Endothelial cell of umbilical vein (primary cell): ENCODE measurements around the gene PARD6G. TPM values are rescaled to one million over a fixed set of nuclear protein-coding genes. Genes with fewer than 3 reads are reported as not detected.
A peak's percentile ranks its signal among the peaks of the same experiment; 100 is the strongest.

Experiments used
- BruUV-seq: library from RNA; stranded (reverse); fragments of 400-500 nt; replicated peaks from 2 replicates; lab custom pipeline; 2021; lab: Mats Ljungman, UMichigan
- CTCF ChIA-PET: fragments of 300-600, 350-600 bp; sonication (Branson Sonifier 250); formaldehyde crosslinking; loops from one replicate; lab custom pipeline; 2021; ENCODE audit warnings: antibody characterized with exemption, inconsistent platforms; lab: Charles Lee
- POLR2A ChIA-PET: fragments of 300-600, 350-600 bp; sonication (Branson Sonifier 250); formaldehyde crosslinking; loops from one replicate; lab custom pipeline; 2021; ENCODE audit warnings: antibody characterized with exemption, inconsistent platforms; lab: Charles Lee
- DNase-seq: peaks from one replicate; pipeline ENCODE4 v3.0.0-alpha.2; 2011; ENCODE audit warnings: low read depth, low spot score
- FAIRE-seq: peaks from 2 replicates; lab custom pipeline; 2011; peaks lifted over from hg19 to GRCh38; lab: Jason Lieb, UNC
- H2AFZ ChIP-seq: 2 replicates; pipeline ENCODE4 v1.6.0; 2012; ENCODE audit warnings: low read depth, low read length, control low read depth, inconsistent platforms
- H3K27ac ChIP-seq: 2 replicates; pipeline ENCODE4 v1.5.1; 2011; ENCODE audit warnings: low read depth, mild to moderate bottlenecking, control low read depth, low read length, moderate library complexity; ENCODE audit not compliant: insufficient read depth
- H3K27me3 ChIP-seq, 2 experiments: 2 replicates each; pipeline versions ENCODE4 v1.6.0 to v1.6.1; 2011; ENCODE audit warnings: low read length in 2 of 2, mixed read lengths in 1 of 2; ENCODE audit not compliant: control insufficient read depth in 2 of 2, insufficient read depth in 2 of 2
- H3K36me3 ChIP-seq, 2 experiments: 2 replicates in 1 of 2; 3 replicates in 1 of 2; pipeline ENCODE4 v1.5.1; 2011; ENCODE audit warnings: low read length in 2 of 2, mild to moderate bottlenecking in 1 of 2, moderate library complexity in 1 of 2; ENCODE audit not compliant: control insufficient read depth in 2 of 2, insufficient read depth in 2 of 2; ENCODE audit errors: extremely low read depth in 1 of 2
- H3K4me1 ChIP-seq: 3 replicates; pipeline ENCODE4 v1.5.1; 2011; ENCODE audit warnings: mild to moderate bottlenecking, low read length; ENCODE audit not compliant: control insufficient read depth, insufficient read depth; ENCODE audit errors: extremely low read depth
- H3K4me2 ChIP-seq: 2 replicates; pipeline ENCODE4 v1.6.1; 2011; ENCODE audit warnings: low read length, control low read depth, mixed read lengths; ENCODE audit not compliant: insufficient read depth
- H3K4me3 ChIP-seq, 3 experiments: fragments of 200-600 bp in 1 of 3; sonication (generic), shearing (Covaris generic) in 1 of 3; replicated peaks in 1 of 3; 2 replicates each; pipeline ENCODE4 v1.5.1; 2011 to 2016; ENCODE audit warnings: control low read depth in 3 of 3, low read length in 3 of 3, mild to moderate bottlenecking in 2 of 3, inconsistent platforms in 1 of 3, low read depth in 1 of 3, moderate library complexity in 1 of 3; ENCODE audit not compliant: insufficient read depth in 1 of 3
- H3K79me2 ChIP-seq: 2 replicates; pipeline ENCODE4 v1.6.0; 2012; ENCODE audit warnings: low read length, inconsistent platforms; ENCODE audit not compliant: control insufficient read depth, insufficient read depth
- H3K9ac ChIP-seq: replicated peaks from 2 replicates; pipeline ENCODE3; 2011; ENCODE audit warnings: low read length, control low read depth; ENCODE audit not compliant: insufficient read depth; ENCODE audit errors: extremely low read depth
- H3K9me1 ChIP-seq: replicated peaks from 3 replicates; pipeline ENCODE4 v1.6.0; 2011; ENCODE audit warnings: mild to moderate bottlenecking, low read length; ENCODE audit not compliant: control insufficient read depth, insufficient read depth; ENCODE audit errors: extremely low read depth
- H3K9me3 ChIP-seq: replicated peaks from 2 replicates; pipeline ENCODE4 v1.5.1; 2012; ENCODE audit warnings: low read length, inconsistent platforms; ENCODE audit not compliant: control insufficient read depth, insufficient read depth
- H4K20me1 ChIP-seq: replicated peaks from 2 replicates; pipeline ENCODE3; 2011; ENCODE audit warnings: mild to moderate bottlenecking, low read length; ENCODE audit not compliant: control insufficient read depth, insufficient read depth; ENCODE audit errors: extremely low read depth
- CTCF ChIP-seq, 2 donors: IDR thresholded peaks; 1 replicate in 1 of 2; 2 replicates in 1 of 2; pipeline ENCODE4 v1.5.1; 2011; ENCODE audit warnings: low read length in 2 of 2, mild to moderate bottlenecking in 2 of 2, moderate library complexity in 2 of 2, control low read depth in 1 of 2, inconsistent platforms in 1 of 2, low read depth in 1 of 2; ENCODE audit not compliant: insufficient read depth in 1 of 2; ENCODE audit errors: extremely low read depth in 1 of 2
- FOS ChIP-seq: IDR thresholded peaks from 2 replicates; pipeline ENCODE4 v1.6.1; 2011; ENCODE audit warnings: mild to moderate bottlenecking, low read length, moderate library complexity, borderline replicate concordance; ENCODE audit not compliant: insufficient read depth
- dilution Hi-C: fragments of 300-500 bp; cut with MboI; formaldehyde crosslinking; loops from one replicate; pipeline ENCODE4 v1.15.0; 2019; ENCODE audit warnings: low sequenced_read_pairs; ENCODE audit not compliant: extremely low pct_ligation_motif_present
- intact Hi-C: fragments of 100-400 bp; cut with micrococcal nuclease; formaldehyde crosslinking; loops from one replicate; pipeline ENCODE4 v1.10.0; 2022
- polyA plus RNA-seq, 4 experiments: library from polyadenylated mRNA; depleted of rRNA in 3 of 4; stranded (reverse) in 3 of 4; unstranded in 1 of 4; fragments of >200 nt; gene quantifications; 2 replicates each; pipeline versions ENCODE4 v1.2.1 to v1.2.3, GENCODE V29; 2011 to 2012; ENCODE audit warnings: missing spikeins in 1 of 4
- total RNA-seq: library from RNA; stranded (reverse); gene quantifications from 2 replicates; pipeline ENCODE4 v1.2.3, GENCODE V29; 2021

PARD6G gene
- total and polyA plus RNA-seq, 2 donors (not counting 3 experiments of a cell fraction or from before 2014, with no cell fraction given), result 1.2 to 1.8 TPM

GRCh38 chr18:80171054-80171872, 76.1 kb downstream of the PARD6G start:
- dilution Hi-C loops, result no loop called here
- CTCF ChIA-PET, result interaction anchor here (0.7 to 4.6 kb wide), 13 partner anchors 9 to 87 kb away, joined by 3 to 53 read pairs (median 4); no protein-coding TSS in a partner anchor
- BruUV-seq, result no TSS peak

More at GRCh38 chr18:80171054-80171872, 76.1 kb downstream of the PARD6G start:
- TF ChIP-seq FOS, result no peak
- TF ChIP-seq CTCF (IDR thresholded peaks at IDR 0.05; ENCODE audit: extremely low read depth in 1 of 2, insufficient read depth in 1 of 2, low read depth in 1 of 2, low read length in 2 of 2), result peak; percentile 88 to 92
- no peaks in the 10 kb centered on the region for H4K20me1 ChIP-seq
- H3K27me3 ChIP-seq, result no peaks in the 10 kb centered on the region
- H3K4me2 ChIP-seq, result peak overlapping the region; percentile 12
- H3K79me2 ChIP-seq, result no peaks in the 10 kb centered on the region
- no peaks in the 10 kb centered on the region for H3K4me1 ChIP-seq
- H2AFZ ChIP-seq, result no peak overlapping the region
- H3K9me1 ChIP-seq, result no peaks in the 10 kb centered on the region
- peak; percentile 12 for DNase-seq
- no peak overlapping the region for H3K27ac ChIP-seq
- H3K9me3 ChIP-seq, result no peaks in the 10 kb centered on the region
- FAIRE-seq, result peak; percentile 55
- no peak overlapping the region for H3K4me3 ChIP-seq
- intact Hi-C loops, result loop anchor here (1.0 kb wide), 1 partner anchor 86 kb away; no protein-coding TSS in a partner anchor
- POLR2A ChIA-PET, result no interaction called here
- H3K9ac ChIP-seq, result no peak overlapping the region
- no peaks in the 10 kb centered on the region for H3K36me3 ChIP-seq
